Natural killer cell (primary cell): Measurements from ENCODE around the gene RAB6B. TPM values are rescaled to one million over a fixed set of nuclear protein-coding genes. Genes with fewer than 3 reads are reported as not detected.

Experiments used
- ATAC-seq, 3 donors: fragments of 150-1000 bp in 2 of 3; fragments of 200-7000 bp in 1 of 3; cut with Tn5 transposase; 1 replicate in 1 of 3; 2 replicates in 2 of 3; pipeline ENCODE4 v1.10.0; 2021; ENCODE audit warnings: mild to moderate bottlenecking in 2 of 3, moderate library complexity in 2 of 3
- DNase-seq, 2 donors: peaks; one replicate each; pipeline versions ENCODE4 v3.0.0 to v3.0.0-alpha.2; 2013 to 2021; ENCODE audit warnings: mixed read lengths in 1 of 2
- H3K27ac ChIP-seq: one replicate; pipeline ENCODE4 v1.5.1; 2013; ENCODE audit warnings: mild to moderate bottlenecking, low read length
- H3K27me3 ChIP-seq: one replicate; pipeline ENCODE4 v1.6.1; 2013; ENCODE audit warnings: low read length; ENCODE audit not compliant: control insufficient read depth, insufficient read depth
- H3K36me3 ChIP-seq: one replicate; pipeline ENCODE4 v1.6.1; 2013; ENCODE audit warnings: low read length; ENCODE audit not compliant: control insufficient read depth, insufficient read depth
- H3K4me1 ChIP-seq: one replicate; pipeline ENCODE4 v1.6.1; 2013; ENCODE audit warnings: low read length; ENCODE audit not compliant: control insufficient read depth, insufficient read depth
- H3K4me3 ChIP-seq: one replicate; pipeline ENCODE4 v1.5.1; 2013; ENCODE audit warnings: low read length
- H3K9me3 ChIP-seq: one replicate; pipeline ENCODE4 v1.6.1; 2013; ENCODE audit warnings: low read length; ENCODE audit not compliant: control insufficient read depth, insufficient read depth
- H3K27ac Mint-ChIP-seq, 2 donors: one replicate each; pipeline ENCODE4 v1.8.0; 2022; ENCODE audit warnings: mild to moderate bottlenecking in 2 of 2, mixed read lengths in 2 of 2, moderate library complexity in 1 of 2
- H3K27me3 Mint-ChIP-seq, 2 donors: one replicate each; pipeline ENCODE4 v1.8.0; 2022; ENCODE audit warnings: low read depth in 2 of 2, mixed read lengths in 2 of 2
- H3K36me3 Mint-ChIP-seq: one replicate; pipeline ENCODE4 v1.8.0; 2022; ENCODE audit warnings: mixed read lengths
- H3K4me1 Mint-ChIP-seq, 2 donors: one replicate each; pipeline ENCODE4 v1.8.0; 2022; ENCODE audit warnings: mixed read lengths in 2 of 2
- H3K4me3 Mint-ChIP-seq: one replicate; pipeline ENCODE4 v1.8.0; 2022; ENCODE audit warnings: mild to moderate bottlenecking, moderate library complexity, mixed read lengths
- H3K9me3 Mint-ChIP-seq, 2 donors: one replicate each; pipeline ENCODE4 v1.8.0; 2022; ENCODE audit warnings: mixed read lengths in 2 of 2
- WGBS: methylation state at CpG from one replicate; pipeline ENCODE4 v1.1.7; 2013; ENCODE audit warnings: missing lambda C conversion rate; ENCODE audit not compliant: insufficient coverage; 5-methylcytosine and 5-hydroxymethylcytosine counted together
- intact Hi-C: fragments of 100-400 bp; cut with micrococcal nuclease; formaldehyde crosslinking; loops from one replicate; pipeline ENCODE4 v1.14.2; 2022
- total RNA-seq, 4 donors: library from RNA; stranded (reverse); fragments of 120-200 nt in 1 of 4; gene quantifications; one replicate each; pipeline versions ENCODE4 v1.2.3 to v1.2.4, GENCODE V29; 2013 to 2022
- TF ChIP-seq, protein P1 (sequence below): fragments of 200-600 bp; IDR thresholded peaks from one replicate; pipeline ENCODE4 v1.8.0; 2022; ENCODE audit warnings: antibody characterized with exemption

The RAB6B gene
- total RNA-seq, 3 donors from 2014 or later (not counting 1 experiment from before 2014, with no cell fraction given) = 1.4 to 2.7 (median 1.6) TPM

DNA sequence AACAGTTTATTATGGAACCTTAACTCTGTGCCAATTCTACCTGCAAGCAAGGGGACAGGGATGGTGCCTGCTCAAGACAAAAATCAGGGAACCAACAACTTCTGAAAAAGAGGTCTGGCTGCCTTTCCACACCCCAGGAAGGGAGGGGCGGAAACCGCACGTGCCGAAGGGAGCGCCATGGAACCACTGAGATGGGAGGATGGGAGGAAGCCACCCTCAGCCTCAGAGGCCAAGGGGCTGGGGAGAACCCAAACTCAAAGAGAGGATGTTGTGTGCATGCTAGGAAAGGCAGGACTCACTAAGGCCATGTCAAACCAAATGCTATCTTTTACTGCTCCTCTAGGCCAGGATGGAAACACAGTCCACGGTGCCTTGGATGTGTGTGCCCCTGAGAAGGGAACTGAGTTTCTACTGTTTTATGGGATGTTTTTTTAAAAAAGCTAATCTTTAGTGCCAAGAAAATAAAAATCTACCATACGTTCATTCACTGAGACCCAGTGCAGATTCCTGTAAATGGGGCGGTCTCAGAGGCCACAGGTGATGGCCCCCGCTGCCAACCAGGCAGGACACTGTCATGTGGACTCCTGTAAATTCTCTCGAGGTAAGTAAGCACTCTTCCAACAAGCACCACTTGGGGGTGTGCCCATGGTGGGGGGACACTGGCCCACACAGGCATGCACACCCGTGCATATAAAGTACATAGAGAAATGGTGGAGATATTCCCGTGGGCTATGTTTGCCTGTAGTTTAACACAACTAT is 69.5 kb downstream of the RAB6B start:
- H3K27ac Mint-ChIP-seq = no peak overlapping the region
- no peak for DNase-seq
- Histone ChIP-seq H3K9me3 (no peaks in the 10 kb centered on the region), H3K27ac (no peak overlapping the region), H3K27me3 (no peaks in the 10 kb centered on the region), H3K4me3 (no peak overlapping the region), H3K36me3 (peaks cover 29% of the 10 kb centered on the region), H3K4me1 (no peaks in the 10 kb centered on the region)
- no peaks in the 10 kb centered on the region for H3K36me3 Mint-ChIP-seq
- whole genome bisulfite sequencing = 89% methylated on average over 10 of the region's 12 CpGs
- ATAC-seq = no peak
- intact Hi-C loops = no loop called here
- H3K4me1 Mint-ChIP-seq = no peaks in the 10 kb centered on the region
- no peak overlapping the region for H3K4me3 Mint-ChIP-seq
- H3K27me3 Mint-ChIP-seq = no peaks in the 10 kb centered on the region
- no peaks in the 10 kb centered on the region for H3K9me3 Mint-ChIP-seq
- TF ChIP-seq, protein P1, sequence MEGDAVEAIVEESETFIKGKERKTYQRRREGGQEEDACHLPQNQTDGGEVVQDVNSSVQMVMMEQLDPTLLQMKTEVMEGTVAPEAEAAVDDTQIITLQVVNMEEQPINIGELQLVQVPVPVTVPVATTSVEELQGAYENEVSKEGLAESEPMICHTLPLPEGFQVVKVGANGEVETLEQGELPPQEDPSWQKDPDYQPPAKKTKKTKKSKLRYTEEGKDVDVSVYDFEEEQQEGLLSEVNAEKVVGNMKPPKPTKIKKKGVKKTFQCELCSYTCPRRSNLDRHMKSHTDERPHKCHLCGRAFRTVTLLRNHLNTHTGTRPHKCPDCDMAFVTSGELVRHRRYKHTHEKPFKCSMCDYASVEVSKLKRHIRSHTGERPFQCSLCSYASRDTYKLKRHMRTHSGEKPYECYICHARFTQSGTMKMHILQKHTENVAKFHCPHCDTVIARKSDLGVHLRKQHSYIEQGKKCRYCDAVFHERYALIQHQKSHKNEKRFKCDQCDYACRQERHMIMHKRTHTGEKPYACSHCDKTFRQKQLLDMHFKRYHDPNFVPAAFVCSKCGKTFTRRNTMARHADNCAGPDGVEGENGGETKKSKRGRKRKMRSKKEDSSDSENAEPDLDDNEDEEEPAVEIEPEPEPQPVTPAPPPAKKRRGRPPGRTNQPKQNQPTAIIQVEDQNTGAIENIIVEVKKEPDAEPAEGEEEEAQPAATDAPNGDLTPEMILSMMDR = no peak

DNA sequence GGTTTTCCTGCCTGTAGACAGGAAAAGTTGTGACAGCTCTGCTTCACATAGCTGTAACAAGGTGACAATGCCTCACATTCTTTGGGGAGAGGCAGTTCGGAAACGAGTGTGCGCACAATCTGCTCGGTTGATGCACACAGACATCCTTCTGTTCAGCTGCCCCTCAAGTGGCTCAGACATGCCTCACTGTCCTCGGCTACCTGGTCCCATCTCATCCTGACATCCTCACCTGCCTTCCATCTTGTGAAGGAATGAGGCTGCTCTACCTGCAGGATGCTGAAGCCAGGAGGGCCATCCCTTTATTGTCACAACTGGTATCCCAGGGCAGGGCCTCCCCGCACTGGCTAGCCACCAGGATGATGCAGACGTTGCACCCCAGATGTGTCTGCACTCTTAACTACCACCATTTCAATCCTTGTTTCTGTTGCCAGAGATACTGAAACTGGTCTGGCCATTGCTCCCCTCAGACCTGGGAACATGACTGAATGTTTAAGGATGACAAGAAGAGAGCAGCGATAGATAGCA is 70.7 kb downstream of the RAB6B start:
- H3K27me3 Mint-ChIP-seq = no peaks in the 10 kb centered on the region
- H3K4me1 Mint-ChIP-seq = no peaks in the 10 kb centered on the region
- Histone ChIP-seq H3K36me3 (peaks cover 40% of the 10 kb centered on the region), H3K4me1 (no peaks in the 10 kb centered on the region), H3K27me3 (no peaks in the 10 kb centered on the region), H3K9me3 (no peaks in the 10 kb centered on the region), H3K27ac (no peak overlapping the region), H3K4me3 (no peak overlapping the region)
- peaks cover 8% of the 10 kb centered on the region for H3K36me3 Mint-ChIP-seq
- no peak for ATAC-seq
- no peak overlapping the region for H3K4me3 Mint-ChIP-seq
- no peak for DNase-seq
- H3K9me3 Mint-ChIP-seq = no peaks in the 10 kb centered on the region
- TF ChIP-seq, protein P1 = no peak
- peak overlapping the region in 1 of 2 donors; percentile 46 for H3K27ac Mint-ChIP-seq
- intact Hi-C loops = no loop called here
- 89% methylated on average over 8 of the region's 8 CpGs for WGBS

DNA sequence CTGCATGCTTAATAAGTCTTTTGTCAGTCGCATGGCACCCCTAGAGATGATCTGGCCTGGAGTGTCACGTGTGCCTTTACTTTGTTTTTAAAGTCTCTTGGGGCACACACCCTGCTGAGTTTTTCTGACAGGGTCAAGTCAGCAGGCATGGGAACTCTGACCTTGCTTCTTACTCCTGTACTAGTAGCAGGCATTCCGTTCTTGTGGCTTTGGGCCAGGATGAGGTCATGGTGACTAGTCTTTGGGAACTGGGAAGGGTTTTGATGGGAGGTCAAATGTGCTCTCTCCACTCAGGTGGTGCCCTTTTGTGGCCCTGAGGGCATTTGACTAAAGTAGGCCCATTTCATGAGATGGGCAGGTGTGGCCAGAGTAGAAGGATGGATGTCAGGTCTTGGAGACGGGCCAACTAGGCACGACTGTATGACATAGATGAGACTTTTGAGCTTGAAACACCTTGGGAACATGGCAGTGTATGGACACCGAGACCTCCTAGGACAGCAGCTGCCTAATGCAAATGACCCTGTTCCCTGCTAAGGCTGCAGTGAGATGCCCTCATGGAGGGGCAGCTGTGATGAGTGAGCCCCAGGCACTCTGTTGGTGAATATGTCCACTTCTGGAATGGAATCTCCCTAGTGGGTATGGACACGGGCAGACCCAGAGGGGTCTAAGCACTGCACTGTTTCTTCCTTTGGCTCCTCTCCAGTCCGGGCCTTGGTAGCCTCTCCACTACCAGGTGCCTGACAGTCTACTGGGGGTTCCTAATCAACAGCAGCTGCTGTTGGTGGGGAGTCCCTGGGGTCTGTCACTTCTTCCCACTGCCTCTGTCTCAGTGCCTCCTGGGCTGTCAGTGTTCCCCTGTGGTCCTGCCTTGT is 73.7 kb downstream of the RAB6B start:
- H3K27ac Mint-ChIP-seq = peak overlapping the region in 1 of 2 donors; percentile 13
- intact Hi-C loops = no loop called here

More for the DNA sequence above, 73.7 kb downstream of the RAB6B start:
- Histone ChIP-seq H3K4me1 (no peaks in the 10 kb centered on the region), H3K27ac (no peak overlapping the region), H3K4me3 (no peak overlapping the region), H3K9me3 (no peaks in the 10 kb centered on the region), H3K36me3 (peaks cover 60% of the 10 kb centered on the region), H3K27me3 (no peaks in the 10 kb centered on the region)
- no peak overlapping the region for H3K4me3 Mint-ChIP-seq
- peaks cover 10% of the 10 kb centered on the region for H3K36me3 Mint-ChIP-seq
- DNase-seq (no peak), ATAC-seq (no peak)
- no peaks in the 10 kb centered on the region for H3K4me1 Mint-ChIP-seq
- H3K9me3 Mint-ChIP-seq = no peaks in the 10 kb centered on the region
- TF ChIP-seq, protein P1 = no peak
- no peaks in the 10 kb centered on the region for H3K27me3 Mint-ChIP-seq
- WGBS = 91% methylated on average over 8 of the region's 8 CpGs
